Endothelial cell of umbilical vein (primary cell): ENCODE data around the gene PI4KA. TPM values are rescaled to one million over a fixed set of nuclear protein-coding genes. Genes with fewer than 3 reads are reported as not detected.

Experiments
- BruUV-seq: library from RNA; stranded (reverse); fragments of 400-500 nt; replicated peaks from 2 replicates; lab custom pipeline; 2021; lab: Mats Ljungman, UMichigan
- CTCF ChIA-PET: fragments of 300-600, 350-600 bp; sonication (Branson Sonifier 250); formaldehyde crosslinking; loops from one replicate; lab custom pipeline; 2021; ENCODE audit warnings: antibody characterized with exemption, inconsistent platforms; lab: Charles Lee
- POLR2A ChIA-PET: fragments of 300-600, 350-600 bp; sonication (Branson Sonifier 250); formaldehyde crosslinking; loops from one replicate; lab custom pipeline; 2021; ENCODE audit warnings: antibody characterized with exemption, inconsistent platforms; lab: Charles Lee
- DNase-seq: peaks from one replicate; pipeline ENCODE4 v3.0.0-alpha.2; 2011; ENCODE audit warnings: low read depth, low spot score
- FAIRE-seq: peaks from 2 replicates; lab custom pipeline; 2011; peaks lifted over from hg19 to GRCh38; lab: Jason Lieb, UNC
- H2AFZ ChIP-seq: 2 replicates; pipeline ENCODE4 v1.6.0; 2012; ENCODE audit warnings: low read depth, low read length, control low read depth, inconsistent platforms
- H3K27ac ChIP-seq: 2 replicates; pipeline ENCODE4 v1.5.1; 2011; ENCODE audit warnings: low read depth, mild to moderate bottlenecking, control low read depth, low read length, moderate library complexity; ENCODE audit not compliant: insufficient read depth
- H3K27me3 ChIP-seq, 2 experiments: 2 replicates each; pipeline versions ENCODE4 v1.6.0 to v1.6.1; 2011; ENCODE audit warnings: low read length in 2 of 2, mixed read lengths in 1 of 2; ENCODE audit not compliant: control insufficient read depth in 2 of 2, insufficient read depth in 2 of 2
- H3K36me3 ChIP-seq, 2 experiments: 2 replicates in 1 of 2; 3 replicates in 1 of 2; pipeline ENCODE4 v1.5.1; 2011; ENCODE audit warnings: low read length in 2 of 2, mild to moderate bottlenecking in 1 of 2, moderate library complexity in 1 of 2; ENCODE audit not compliant: control insufficient read depth in 2 of 2, insufficient read depth in 2 of 2; ENCODE audit errors: extremely low read depth in 1 of 2
- H3K4me1 ChIP-seq: 3 replicates; pipeline ENCODE4 v1.5.1; 2011; ENCODE audit warnings: mild to moderate bottlenecking, low read length; ENCODE audit not compliant: control insufficient read depth, insufficient read depth; ENCODE audit errors: extremely low read depth
- H3K4me2 ChIP-seq: 2 replicates; pipeline ENCODE4 v1.6.1; 2011; ENCODE audit warnings: low read length, control low read depth, mixed read lengths; ENCODE audit not compliant: insufficient read depth
- H3K4me3 ChIP-seq, 3 experiments: fragments of 200-600 bp in 1 of 3; sonication (generic), shearing (Covaris generic) in 1 of 3; replicated peaks in 1 of 3; 2 replicates each; pipeline ENCODE4 v1.5.1; 2011 to 2016; ENCODE audit warnings: control low read depth in 3 of 3, low read length in 3 of 3, mild to moderate bottlenecking in 2 of 3, inconsistent platforms in 1 of 3, low read depth in 1 of 3, moderate library complexity in 1 of 3; ENCODE audit not compliant: insufficient read depth in 1 of 3
- H3K79me2 ChIP-seq: 2 replicates; pipeline ENCODE4 v1.6.0; 2012; ENCODE audit warnings: low read length, inconsistent platforms; ENCODE audit not compliant: control insufficient read depth, insufficient read depth
- H3K9ac ChIP-seq: replicated peaks from 2 replicates; pipeline ENCODE3; 2011; ENCODE audit warnings: low read length, control low read depth; ENCODE audit not compliant: insufficient read depth; ENCODE audit errors: extremely low read depth
- H3K9me1 ChIP-seq: replicated peaks from 3 replicates; pipeline ENCODE4 v1.6.0; 2011; ENCODE audit warnings: mild to moderate bottlenecking, low read length; ENCODE audit not compliant: control insufficient read depth, insufficient read depth; ENCODE audit errors: extremely low read depth
- H3K9me3 ChIP-seq: replicated peaks from 2 replicates; pipeline ENCODE4 v1.5.1; 2012; ENCODE audit warnings: low read length, inconsistent platforms; ENCODE audit not compliant: control insufficient read depth, insufficient read depth
- H4K20me1 ChIP-seq: replicated peaks from 2 replicates; pipeline ENCODE3; 2011; ENCODE audit warnings: mild to moderate bottlenecking, low read length; ENCODE audit not compliant: control insufficient read depth, insufficient read depth; ENCODE audit errors: extremely low read depth
- CTCF ChIP-seq, 2 donors: IDR thresholded peaks; 1 replicate in 1 of 2; 2 replicates in 1 of 2; pipeline ENCODE4 v1.5.1; 2011; ENCODE audit warnings: low read length in 2 of 2, mild to moderate bottlenecking in 2 of 2, moderate library complexity in 2 of 2, control low read depth in 1 of 2, inconsistent platforms in 1 of 2, low read depth in 1 of 2; ENCODE audit not compliant: insufficient read depth in 1 of 2; ENCODE audit errors: extremely low read depth in 1 of 2
- EZH2 ChIP-seq: IDR thresholded peaks from 2 replicates; pipeline ENCODE4 v1.6.1; 2012; ENCODE audit warnings: borderline replicate concordance, low read depth, mild to moderate bottlenecking, moderate library complexity, low read length, inconsistent platforms; ENCODE audit not compliant: severe bottlenecking
- FOS ChIP-seq: IDR thresholded peaks from 2 replicates; pipeline ENCODE4 v1.6.1; 2011; ENCODE audit warnings: mild to moderate bottlenecking, low read length, moderate library complexity, borderline replicate concordance; ENCODE audit not compliant: insufficient read depth
- GATA2 ChIP-seq: IDR thresholded peaks from 2 replicates; pipeline ENCODE4 v1.7.0; 2011; ENCODE audit warnings: low read depth, mild to moderate bottlenecking, moderate library complexity, mixed read lengths, low read length; ENCODE audit not compliant: insufficient read length, insufficient read depth
- JUN ChIP-seq: IDR thresholded peaks from 2 replicates; pipeline ENCODE4 v1.6.1; 2011; ENCODE audit warnings: borderline replicate concordance, low read depth; ENCODE audit not compliant: insufficient read length, insufficient read depth
- MYC ChIP-seq: IDR thresholded peaks from one replicate; pipeline ENCODE4 v1.6.1; 2011; ENCODE audit warnings: mild to moderate bottlenecking, low read depth, low read length
- POLR2A ChIP-seq: IDR thresholded peaks from 2 replicates; pipeline ENCODE4 v1.6.1; 2012; ENCODE audit warnings: low read depth, mild to moderate bottlenecking, control low read depth, low read length
- POLR2AphosphoS5 ChIP-seq: IDR thresholded peaks from 2 replicates; pipeline ENCODE4 v1.6.1; 2012; ENCODE audit warnings: low read depth, mild to moderate bottlenecking, control low read depth, low read length, moderate library complexity; ENCODE audit not compliant: insufficient read depth
- dilution Hi-C: fragments of 300-500 bp; cut with MboI; formaldehyde crosslinking; loops from one replicate; pipeline ENCODE4 v1.15.0; 2019; ENCODE audit warnings: low sequenced_read_pairs; ENCODE audit not compliant: extremely low pct_ligation_motif_present
- intact Hi-C: fragments of 100-400 bp; cut with micrococcal nuclease; formaldehyde crosslinking; loops from one replicate; pipeline ENCODE4 v1.10.0; 2022
- polyA plus RNA-seq, 4 experiments: library from polyadenylated mRNA; depleted of rRNA in 3 of 4; stranded (reverse) in 3 of 4; unstranded in 1 of 4; fragments of >200 nt; gene quantifications; 2 replicates each; pipeline versions ENCODE4 v1.2.1 to v1.2.3, GENCODE V29; 2011 to 2012; ENCODE audit warnings: missing spikeins in 1 of 4
- total RNA-seq: library from RNA; stranded (reverse); gene quantifications from 2 replicates; pipeline ENCODE4 v1.2.3, GENCODE V29; 2021
- TF ChIP-seq, protein P1 (sequence below): IDR thresholded peaks from 2 replicates; pipeline ENCODE4 v1.6.1; 2011; ENCODE audit not compliant: insufficient read depth, insufficient read length

Gene PI4KA
- total and polyA plus RNA-seq, 2 donors (not counting 3 experiments of a cell fraction or from before 2014, with no cell fraction given) = 28.9 to 56.4 TPM

GRCh38 chr22:20798218-20798617, 60.4 kb downstream of the PI4KA start:
- no peak for FAIRE-seq
- no peak for DNase-seq
- ChIA-PET POLR2A (no interaction called here), CTCF (interaction anchor here (1.1 kb wide), 1 partner anchor 14 kb away, joined by 5 read pairs; no protein-coding TSS in a partner anchor)
- dilution Hi-C loops = no loop called here
- no peaks in the 10 kb centered on the region for H3K9me1 ChIP-seq
- no peaks in the 10 kb centered on the region for H3K79me2 ChIP-seq
- H4K20me1 ChIP-seq = no peaks in the 10 kb centered on the region
- H3K27ac ChIP-seq = no peak overlapping the region
- no peak overlapping the region for H3K4me2 ChIP-seq
- TF ChIP-seq POLR2A (no peak), JUN (no peak), MYC (no peak), POLR2AphosphoS5 (no peak), GATA2 (no peak), CTCF (IDR thresholded peaks at IDR 0.05; ENCODE audit: extremely low read depth in 1 of 2, insufficient read depth in 1 of 2, low read depth in 1 of 2, low read length in 2 of 2) (no peak), EZH2 (no peak), FOS (no peak)
- TF ChIP-seq, protein P1, sequence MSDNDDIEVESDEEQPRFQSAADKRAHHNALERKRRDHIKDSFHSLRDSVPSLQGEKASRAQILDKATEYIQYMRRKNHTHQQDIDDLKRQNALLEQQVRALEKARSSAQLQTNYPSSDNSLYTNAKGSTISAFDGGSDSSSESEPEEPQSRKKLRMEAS = no peak
- H3K4me1 ChIP-seq = no peaks in the 10 kb centered on the region
- H3K36me3 ChIP-seq = peaks cover 0 to 20% of the 10 kb centered on the region in 2 experiments
- no TSS peak for BruUV-seq
- no peaks in the 10 kb centered on the region for H3K27me3 ChIP-seq
- H3K9ac ChIP-seq = no peak overlapping the region
- no peak overlapping the region for H3K4me3 ChIP-seq
- intact Hi-C loops = no loop called here
- no peak overlapping the region for H2AFZ ChIP-seq
- H3K9me3 ChIP-seq = no peaks in the 10 kb centered on the region
